HepG2 (cell line): ENCODE measurements around the gene FBXW8. TPM values are rescaled to one million over a fixed set of nuclear protein-coding genes. Genes with fewer than 3 reads are reported as not detected.

Experiments
- ATAC-seq: fragments of 200-7000 bp; cut with Tn5 transposase; 3 replicates; pipeline ENCODE4 v1.9.1; 2020; ENCODE audit warnings: mild to moderate bottlenecking, moderate library complexity
- BruUV-seq: library from RNA; stranded (reverse); fragments of 400-500 nt; replicated peaks from 2 replicates; lab custom pipeline; 2021; lab: Mats Ljungman, UMichigan
- CTCF ChIA-PET: fragments of 300-600 bp; formaldehyde crosslinking; extraction: SDS; loops from one replicate; lab custom pipeline; 2021; ENCODE audit warnings: low total read pairs, inconsistent platforms, low intra/inter-chr PET ratio; lab: Yijun Ruan, JAX
- POLR2A ChIA-PET: fragments of 350-600 bp; sonication (Branson Sonifier 250); formaldehyde crosslinking; loops from one replicate; lab custom pipeline; 2020; ENCODE audit warnings: antibody characterized with exemption, inconsistent platforms; lab: Yijun Ruan, JAX
- DNase-seq: peaks from one replicate; pipeline ENCODE4 v3.0.0-alpha.2; 2015; ENCODE audit warnings: low spot score
- FAIRE-seq: peaks from 3 replicates; lab custom pipeline; 2011; peaks lifted over from hg19 to GRCh38; lab: Jason Lieb, UNC
- H2AFZ ChIP-seq: one replicate; pipeline ENCODE4 v1.6.1; 2011; ENCODE audit warnings: low read length, inconsistent platforms
- H3K27ac ChIP-seq: fragments of 300-600 bp; 3 replicates; pipeline ENCODE4 v1.8.0; 2011; ENCODE audit warnings: mixed run types, mild to moderate bottlenecking, mixed read lengths, low read length, inconsistent platforms; ENCODE audit not compliant: insufficient read depth; ENCODE audit errors: extremely low read length
- H3K27me3 ChIP-seq, 2 experiments: fragments of 200-600 bp in 1 of 2; 2 replicates in 1 of 2; 3 replicates in 1 of 2; pipeline versions ENCODE4 v1.6.0 to v1.8.0; 2011; ENCODE audit warnings: low read length in 2 of 2, mild to moderate bottlenecking in 2 of 2, moderate library complexity in 2 of 2, inconsistent platforms in 1 of 2; ENCODE audit not compliant: insufficient read depth in 2 of 2, control insufficient read depth in 1 of 2
- H3K36me3 ChIP-seq, 2 experiments: fragments of 200-600 bp in 1 of 2; replicated peaks in 1 of 2; 2 replicates in 1 of 2; 3 replicates in 1 of 2; pipeline versions ENCODE4 v1.5.1 to v1.8.0; 2011; ENCODE audit warnings: low read length in 2 of 2, inconsistent platforms in 1 of 2; ENCODE audit not compliant: insufficient read depth in 2 of 2, control insufficient read depth in 1 of 2
- H3K4me1 ChIP-seq: 2 replicates; pipeline ENCODE4 v1.5.1; 2012; ENCODE audit warnings: low read length, inconsistent platforms; ENCODE audit not compliant: insufficient read depth
- H3K4me2 ChIP-seq: 2 replicates; pipeline ENCODE4 v1.6.0; 2011; ENCODE audit warnings: low read depth, low read length, inconsistent platforms
- H3K4me3 ChIP-seq, 3 experiments: fragments of 200-600 bp in 1 of 3; sonication (generic), shearing (Covaris generic) in 1 of 3; replicated peaks in 1 of 3; 2 replicates each; pipeline ENCODE4 v1.5.1; 2011 to 2016; ENCODE audit warnings: low read length in 3 of 3, inconsistent platforms in 2 of 3, low read depth in 2 of 3, mild to moderate bottlenecking in 2 of 3, control low read depth in 1 of 3, mixed read lengths in 1 of 3; ENCODE audit not compliant: insufficient read depth in 1 of 3
- H3K79me2 ChIP-seq: one replicate; pipeline ENCODE4 v1.6.1; 2011; ENCODE audit warnings: low read length, inconsistent platforms; ENCODE audit not compliant: insufficient read depth
- H3K9ac ChIP-seq: 2 replicates; pipeline ENCODE4 v1.6.0; 2011; ENCODE audit warnings: mild to moderate bottlenecking, low read depth, low read length, inconsistent platforms; ENCODE audit not compliant: insufficient read depth
- H3K9me3 ChIP-seq: 2 replicates; pipeline ENCODE4 v1.5.1; 2012; ENCODE audit warnings: mild to moderate bottlenecking, low read length
- H4K20me1 ChIP-seq: 2 replicates; pipeline ENCODE4 v1.6.0; 2011; ENCODE audit warnings: inconsistent platforms, mild to moderate bottlenecking, low read length, moderate library complexity; ENCODE audit not compliant: insufficient read depth
- CTCF ChIP-seq: sonication (generic); formaldehyde crosslinking; IDR thresholded peaks from 2 replicates; pipeline ENCODE4 v1.5.0; 2020; ENCODE audit warnings: mild to moderate bottlenecking, missing genetic modification reagents, moderate library complexity
- EP300 ChIP-seq, 3 experiments: sonication (generic) in 1 of 3; formaldehyde crosslinking in 1 of 3; IDR thresholded peaks; 2 replicates each; pipeline versions ENCODE4 v1.5.1 to v1.6.1; 2011 to 2020; ENCODE audit warnings: low read depth in 2 of 3, low read length in 2 of 3, borderline replicate concordance in 1 of 3, improper control_type of control experiment in 1 of 3, mild to moderate bottlenecking in 1 of 3, missing genetic modification reagents in 1 of 3, moderate library complexity in 1 of 3
- HNRNPK ChIP-seq: fragments of 200-400 bp; formaldehyde crosslinking; IDR thresholded peaks from 2 replicates; pipeline ENCODE4 v1.6.1; 2018; ENCODE audit warnings: low read length, low read depth, moderate library complexity, mild to moderate bottlenecking; ENCODE audit not compliant: poor library complexity, severe bottlenecking
- HOXA3 ChIP-seq: sonication (generic); formaldehyde crosslinking; IDR thresholded peaks from 2 replicates; pipeline ENCODE4 v1.5.0; 2020; ENCODE audit warnings: missing genetic modification reagents
- MEIS2 ChIP-seq: sonication (generic); formaldehyde crosslinking; IDR thresholded peaks from 2 replicates; pipeline ENCODE4 v1.9.0; 2021; ENCODE audit warnings: mild to moderate bottlenecking, missing genetic modification reagents
- NAIF1 ChIP-seq: sonication (generic); formaldehyde crosslinking; IDR thresholded peaks from 2 replicates; pipeline ENCODE4 v1.5.0; 2020; ENCODE audit warnings: mild to moderate bottlenecking, missing genetic modification reagents, borderline replicate concordance
- SALL2 ChIP-seq: sonication (generic); formaldehyde crosslinking; IDR thresholded peaks from 2 replicates; pipeline ENCODE4 v1.8.1; 2023; ENCODE audit warnings: mild to moderate bottlenecking, missing genetic modification reagents, inconsistent platforms
- ZMYM4 ChIP-seq: sonication (generic); formaldehyde crosslinking; IDR thresholded peaks from 2 replicates; pipeline ENCODE4 v1.8.1; 2023; ENCODE audit warnings: mild to moderate bottlenecking, missing genetic modification reagents
- ZNF12 ChIP-seq: sonication (generic); formaldehyde crosslinking; IDR thresholded peaks from 2 replicates; pipeline ENCODE4 v1.5.0; 2020; ENCODE audit warnings: missing genetic modification reagents
- ZNF362 ChIP-seq: sonication (generic); formaldehyde crosslinking; IDR thresholded peaks from 2 replicates; pipeline ENCODE4 v1.4.0; 2020; ENCODE audit warnings: missing genetic modification reagents, mild to moderate bottlenecking, borderline replicate concordance
- ZNF563 ChIP-seq: sonication (generic); formaldehyde crosslinking; IDR thresholded peaks from 2 replicates; pipeline ENCODE4 v1.8.0; 2022; ENCODE audit warnings: mild to moderate bottlenecking, moderate library complexity, missing genetic modification reagents
- ZNF766 ChIP-seq: sonication (generic); formaldehyde crosslinking; IDR thresholded peaks from 2 replicates; pipeline ENCODE4 v1.5.0; 2020; ENCODE audit warnings: missing genetic modification reagents, borderline replicate concordance
- WGBS: methylation state at CpG from one replicate; pipeline ENCODE4 v1.1.6; 2017; ENCODE audit warnings: low lambda C conversion rate; 5-methylcytosine and 5-hydroxymethylcytosine counted together
- in situ Hi-C: cut with HindIII; loops from 2 replicates; pipeline ENCODE4 v1.10.0; 2017; ENCODE audit warnings: low pct_unique_long_range_greater_than_20kb; ENCODE audit not compliant: extremely low pct_ligation_motif_present
- intact Hi-C: fragments of 100-400 bp; cut with micrococcal nuclease; formaldehyde crosslinking; loops from one replicate; pipeline ENCODE4 v1.10.0; 2022; ENCODE audit not compliant: unreplicated experiment
- polyA plus RNA-seq, 8 experiments: library from polyadenylated mRNA; depleted of rRNA in 3 of 8; stranded (reverse) in 7 of 8; unstranded in 1 of 8; fragments of >200 nt; fragmentation: Illumina TruSeq in 4 of 8; extraction: Trizol in 4 of 8; gene quantifications; 2 replicates each; pipeline versions ENCODE4 v1.2.1 to v1.2.3, GENCODE V29; 2011 to 2016; ENCODE audit warnings: low read depth in 4 of 8, missing spikeins in 1 of 8, mixed read lengths in 1 of 8; ENCODE audit not compliant: insufficient read depth in 1 of 8
- total RNA-seq, 5 experiments: library from RNA; depleted of rRNA; stranded (reverse); fragments of >200 nt; fragmentation: Illumina TruSeq; extraction: Trizol; gene quantifications; 2 replicates each; pipeline ENCODE4 v1.2.3, GENCODE V29; 2016; ENCODE audit warnings: low read depth in 1 of 5
- TF ChIP-seq, protein P1 (sequence below): sonication (generic); formaldehyde crosslinking; IDR thresholded peaks from 2 replicates; pipeline ENCODE4 v1.4.0; 2020; ENCODE audit warnings: mild to moderate bottlenecking, missing genetic modification reagents
- TF ChIP-seq, protein P2 (sequence below): IDR thresholded peaks from 2 replicates; pipeline ENCODE4 v1.6.1; 2012; ENCODE audit warnings: inconsistent platforms

Gene FBXW8
- total and polyA plus RNA-seq, 2 of the 13 experiments (the other 11 are each of a cell fraction or from before 2014, with no cell fraction given), result 5.1 to 5.9 TPM

DNA sequence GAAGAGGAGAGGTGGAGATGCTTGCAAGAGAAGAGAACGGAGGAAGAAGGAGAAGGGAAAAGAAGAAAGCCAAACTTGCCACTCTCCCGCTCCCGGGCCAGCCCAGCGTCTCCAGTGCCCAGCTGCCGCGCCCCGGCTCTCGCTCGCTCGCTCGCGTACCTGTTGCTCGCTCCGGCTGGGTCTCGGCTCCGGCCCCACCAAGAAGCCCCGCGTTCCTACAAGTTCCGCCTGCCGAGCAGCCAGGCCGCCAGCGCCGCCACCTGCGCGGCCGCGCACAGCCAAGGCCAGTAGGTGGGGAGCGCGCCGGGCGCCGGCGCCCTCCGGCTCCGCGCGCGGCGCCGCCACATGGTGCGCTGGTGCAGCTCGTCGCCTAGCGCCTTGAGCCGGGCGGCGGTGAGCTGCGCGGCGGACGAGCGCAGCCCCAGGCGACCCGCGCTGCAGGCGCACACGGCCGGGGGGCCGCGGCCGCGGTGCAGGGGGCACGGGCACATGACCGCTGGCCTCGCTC is 29.9 kb upstream of the FBXW8 start:
- in situ Hi-C loops, result loop anchor here (5.0 kb wide), 1 partner anchor 179 kb away; no protein-coding TSS in a partner anchor
- ChIA-PET CTCF (interaction anchor here (1.1 kb wide), 1 partner anchor 178 kb away, joined by 5 read pairs; no protein-coding TSS in a partner anchor), POLR2A (no interaction called here)
- Histone ChIP-seq H3K36me3 (no peaks in the 10 kb centered on the region), H3K9me3 (no peaks in the 10 kb centered on the region), H4K20me1 (no peaks in the 10 kb centered on the region), H3K27ac (no peak overlapping the region), H3K4me1 (peaks cover 30% of the 10 kb centered on the region), H3K27me3 (peaks cover 18 to 79% of the 10 kb centered on the region in 2 experiments), H3K9ac (no peak overlapping the region), H2AFZ (no peak overlapping the region), H3K4me2 (peak overlapping the region; percentile 84), H3K4me3 (peak overlapping the region; percentile 21 to 64 (median 36); a peak in 5 of 6 replicates), H3K79me2 (no peaks in the 10 kb centered on the region)
- FAIRE-seq (no peak), DNase-seq (peak; percentile 27), ATAC-seq (peak; percentile 93)
- no TSS peak for BruUV-seq
- intact Hi-C loops, result no loop called here
- WGBS, result 4% methylated on average over 28 of the region's 65 CpGs
- TF ChIP-seq HNRNPK (no peak), ZMYM4 (CRISPR knock-in tag) (0 out of 2 replicates have a peak, but pooled peaks have one; percentile 25), CTCF (CRISPR knock-in tag) (peak; percentile 23; the same call in 1 of the 2 replicates), SALL2 (0 out of 2 replicates have a peak, but pooled peaks have one; percentile 21), ZNF12 (no peak), ZNF563 (no peak), HOXA3 (CRISPR knock-in tag) (peak; percentile 46; the same call in 1 of the 2 replicates), MEIS2 (CRISPR knock-in tag) (0 out of 2 replicates have a peak, but pooled peaks have one; percentile 30), ZNF362 (CRISPR knock-in tag) (no peak), EP300 (IDR thresholded peaks at IDR 0.05; ENCODE audit: low read depth in 2 of 2, low read length in 2 of 2) (no peak), EP300 (CRISPR knock-in tag; IDR thresholded peaks at IDR 0.05; ENCODE audit: borderline replicate concordance) (no peak), NAIF1 (CRISPR knock-in tag) (no peak), ZNF766 (CRISPR knock-in tag) (no peak)
- TF ChIP-seq, protein P1, sequence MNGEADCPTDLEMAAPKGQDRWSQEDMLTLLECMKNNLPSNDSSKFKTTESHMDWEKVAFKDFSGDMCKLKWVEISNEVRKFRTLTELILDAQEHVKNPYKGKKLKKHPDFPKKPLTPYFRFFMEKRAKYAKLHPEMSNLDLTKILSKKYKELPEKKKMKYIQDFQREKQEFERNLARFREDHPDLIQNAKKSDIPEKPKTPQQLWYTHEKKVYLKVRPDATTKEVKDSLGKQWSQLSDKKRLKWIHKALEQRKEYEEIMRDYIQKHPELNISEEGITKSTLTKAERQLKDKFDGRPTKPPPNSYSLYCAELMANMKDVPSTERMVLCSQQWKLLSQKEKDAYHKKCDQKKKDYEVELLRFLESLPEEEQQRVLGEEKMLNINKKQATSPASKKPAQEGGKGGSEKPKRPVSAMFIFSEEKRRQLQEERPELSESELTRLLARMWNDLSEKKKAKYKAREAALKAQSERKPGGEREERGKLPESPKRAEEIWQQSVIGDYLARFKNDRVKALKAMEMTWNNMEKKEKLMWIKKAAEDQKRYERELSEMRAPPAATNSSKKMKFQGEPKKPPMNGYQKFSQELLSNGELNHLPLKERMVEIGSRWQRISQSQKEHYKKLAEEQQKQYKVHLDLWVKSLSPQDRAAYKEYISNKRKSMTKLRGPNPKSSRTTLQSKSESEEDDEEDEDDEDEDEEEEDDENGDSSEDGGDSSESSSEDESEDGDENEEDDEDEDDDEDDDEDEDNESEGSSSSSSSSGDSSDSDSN (CRISPR knock-in tag), result peak; percentile 28; the same call in 1 of the 2 replicates
- TF ChIP-seq, protein P2, sequence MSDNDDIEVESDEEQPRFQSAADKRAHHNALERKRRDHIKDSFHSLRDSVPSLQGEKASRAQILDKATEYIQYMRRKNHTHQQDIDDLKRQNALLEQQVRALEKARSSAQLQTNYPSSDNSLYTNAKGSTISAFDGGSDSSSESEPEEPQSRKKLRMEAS, result peak; percentile 57
